H9 (cell line): ENCODE data around the gene SPTBN2. TPM values are rescaled to one million over a fixed set of nuclear protein-coding genes. Genes with fewer than 3 reads are reported as not detected.

Experiments
- DNase-seq: peaks from one replicate; pipeline ENCODE4 v3.0.0-alpha.2; 2017
- H2AFZ ChIP-seq: one replicate; pipeline ENCODE4 v1.6.1; 2013; ENCODE audit warnings: mild to moderate bottlenecking, low read length, control low read depth, moderate library complexity
- H2AK5ac ChIP-seq: 2 replicates; pipeline ENCODE4 v1.6.1; 2013; ENCODE audit warnings: low read length, control low read depth, mixed read lengths; ENCODE audit not compliant: insufficient read length
- H2BK120ac ChIP-seq: one replicate; pipeline ENCODE4 v1.6.1; 2013; ENCODE audit warnings: low read depth, mild to moderate bottlenecking, low read length, control low read depth, inconsistent platforms; ENCODE audit not compliant: poor library complexity, severe bottlenecking
- H2BK12ac ChIP-seq: 2 replicates; pipeline ENCODE4 v1.6.1; 2013; ENCODE audit warnings: low read length, control low read depth, mixed read lengths, low read depth; ENCODE audit not compliant: insufficient read length
- H2BK15ac ChIP-seq: 2 replicates; pipeline ENCODE4 v1.6.1; 2013; ENCODE audit warnings: low read depth, low read length, control low read depth
- H2BK20ac ChIP-seq: one replicate; pipeline ENCODE4 v1.6.1; 2013; ENCODE audit warnings: low read depth, mild to moderate bottlenecking, low read length, control low read depth, inconsistent platforms; ENCODE audit not compliant: poor library complexity, severe bottlenecking
- H2BK5ac ChIP-seq: 2 replicates; pipeline ENCODE4 v1.6.1; 2013; ENCODE audit warnings: low read length, control low read depth, mixed read lengths; ENCODE audit not compliant: insufficient read length
- H3K14ac ChIP-seq: 2 replicates; pipeline ENCODE4 v1.6.1; 2013; ENCODE audit warnings: low read length, control low read depth; ENCODE audit not compliant: insufficient read depth
- H3K18ac ChIP-seq: 2 replicates; pipeline ENCODE4 v1.6.1; 2013; ENCODE audit warnings: low read depth, mild to moderate bottlenecking, mixed read lengths, low read length, control low read depth; ENCODE audit not compliant: insufficient read length
- H3K23ac ChIP-seq: 2 replicates; pipeline ENCODE4 v1.6.1; 2013; ENCODE audit warnings: low read length, control low read depth, mixed read lengths, low read depth; ENCODE audit not compliant: insufficient read length
- H3K23me2 ChIP-seq: 2 replicates; pipeline ENCODE4 v1.6.1; 2013; ENCODE audit warnings: low read depth, mild to moderate bottlenecking, mixed read lengths, low read length, control low read depth; ENCODE audit not compliant: insufficient read length, poor library complexity, severe bottlenecking
- H3K27ac ChIP-seq: 2 replicates; pipeline ENCODE4 v1.5.1; 2013; ENCODE audit warnings: low read length, control low read depth, mixed read lengths, low read depth; ENCODE audit not compliant: insufficient read length
- H3K27me3 ChIP-seq: 2 replicates; pipeline ENCODE4 v1.6.1; 2013; ENCODE audit warnings: low read length, control low read depth, inconsistent platforms; ENCODE audit not compliant: insufficient read depth
- H3K4ac ChIP-seq: 2 replicates; pipeline ENCODE4 v1.6.1; 2013; ENCODE audit warnings: low read depth, mild to moderate bottlenecking, control low read depth, inconsistent platforms, low read length, moderate library complexity
- H3K4me1 ChIP-seq: 2 replicates; pipeline ENCODE4 v1.6.1; 2013; ENCODE audit warnings: low read length, control low read depth, inconsistent platforms; ENCODE audit not compliant: insufficient read depth
- H3K4me2 ChIP-seq: 2 replicates; pipeline ENCODE4 v1.6.1; 2013; ENCODE audit warnings: low read length, control low read depth, mixed read lengths; ENCODE audit not compliant: insufficient read length, insufficient read depth
- H3K56ac ChIP-seq: 2 replicates; pipeline ENCODE4 v1.6.1; 2013; ENCODE audit warnings: low read depth, mild to moderate bottlenecking, mixed read lengths, low read length, control low read depth; ENCODE audit not compliant: insufficient read length
- H3K79me1 ChIP-seq: 2 replicates; pipeline ENCODE4 v1.6.1; 2013; ENCODE audit warnings: low read depth, mild to moderate bottlenecking, moderate library complexity, low read length, control low read depth, inconsistent platforms; ENCODE audit not compliant: insufficient read depth, poor library complexity, severe bottlenecking
- H3K79me2 ChIP-seq: 2 replicates; pipeline ENCODE4 v1.6.1; 2013; ENCODE audit warnings: low read length, control low read depth, inconsistent platforms; ENCODE audit not compliant: insufficient read depth
- H3K9ac ChIP-seq: 2 replicates; pipeline ENCODE4 v1.6.1; 2013; ENCODE audit warnings: low read length, control low read depth, mixed read lengths; ENCODE audit not compliant: insufficient read length; ENCODE audit errors: extremely low read depth
- H3K9me3 ChIP-seq: one replicate; pipeline ENCODE4 v1.6.1; 2013; ENCODE audit warnings: low read depth, low read length, inconsistent platforms; ENCODE audit not compliant: control insufficient read depth
- H3T11ph ChIP-seq: one replicate; pipeline ENCODE4 v1.6.1; 2013; ENCODE audit warnings: mild to moderate bottlenecking, low read length, control low read depth, inconsistent platforms
- H4K20me1 ChIP-seq: one replicate; pipeline ENCODE4 v1.6.1; 2013; ENCODE audit not compliant: control insufficient read depth, insufficient read length, insufficient read depth
- H4K5ac ChIP-seq: 2 replicates; pipeline ENCODE4 v1.6.1; 2013; ENCODE audit warnings: low read depth, mild to moderate bottlenecking, mixed read lengths, low read length, control low read depth; ENCODE audit not compliant: insufficient read length
- H4K8ac ChIP-seq: replicated peaks from 2 replicates; pipeline ENCODE4 v1.6.1; 2013; ENCODE audit warnings: low read length, control low read depth, mixed read lengths, low read depth; ENCODE audit not compliant: insufficient read length
- H4K91ac ChIP-seq: 2 replicates; pipeline ENCODE4 v1.6.1; 2013; ENCODE audit warnings: low read depth, mild to moderate bottlenecking, moderate library complexity, mixed read lengths, low read length, control low read depth; ENCODE audit not compliant: insufficient read length
- H3K27ac Mint-ChIP-seq, 3 experiments: 2 replicates in 2 of 3; 3 replicates in 1 of 3; pipeline ENCODE4 v1.8.0; 2020 to 2021; ENCODE audit warnings: mixed read lengths in 3 of 3, mild to moderate bottlenecking in 1 of 3, moderate library complexity in 1 of 3
- H3K27me3 Mint-ChIP-seq: 2 replicates; pipeline ENCODE4 v1.8.0; 2021; ENCODE audit warnings: low read depth, mild to moderate bottlenecking, moderate library complexity, mixed read lengths
- H3K36me3 Mint-ChIP-seq, 3 experiments: 2 replicates in 2 of 3; 3 replicates in 1 of 3; pipeline ENCODE4 v1.8.0; 2020 to 2021; ENCODE audit warnings: low read depth in 3 of 3, mixed read lengths in 3 of 3; ENCODE audit not compliant: insufficient read depth in 1 of 3
- H3K4me1 Mint-ChIP-seq, 2 experiments: 2 replicates each; pipeline ENCODE4 v1.8.0; 2020; ENCODE audit warnings: mixed read lengths in 2 of 2
- H3K4me3 Mint-ChIP-seq, 2 experiments: 2 replicates in 1 of 2; 3 replicates in 1 of 2; pipeline ENCODE4 v1.8.0; 2020 to 2021; ENCODE audit warnings: mild to moderate bottlenecking in 2 of 2, mixed read lengths in 2 of 2, moderate library complexity in 1 of 2
- H3K9me3 Mint-ChIP-seq, 2 experiments: 2 replicates in 1 of 2; 3 replicates in 1 of 2; pipeline ENCODE4 v1.8.0; 2020; ENCODE audit warnings: mild to moderate bottlenecking in 2 of 2, mixed read lengths in 2 of 2, moderate library complexity in 1 of 2
- CTCF ChIP-seq: fragments of 200-600 bp; sonication (generic); conservative IDR thresholded peaks from 3 replicates; pipeline ENCODE4 v1.8.0; 2021; ENCODE audit warnings: antibody characterized with exemption, mild to moderate bottlenecking
- WGBS: extraction: QIAGEN DNeasy Blood & Tissue Kit; methylation state at CpG from one replicate; pipeline ENCODE4 v1.1.7; 2013; ENCODE audit warnings: missing lambda C conversion rate, low lambda C conversion rate, mixed read lengths; ENCODE audit not compliant: insufficient read length; ENCODE audit errors: extremely low coverage; 5-methylcytosine and 5-hydroxymethylcytosine counted together
- total RNA-seq: library from RNA; stranded (reverse); gene quantifications from 2 replicates; pipeline ENCODE4 v1.2.1, GENCODE V29; 2021

SPTBN2 gene
- total RNA-seq, 1 experiment from 2014 or later: 80.4 TPM

- no peak overlapping the region for H2BK12ac ChIP-seq
- H3K23me2 ChIP-seq: no peaks in the 10 kb centered on the region
- H3K9me3 Mint-ChIP-seq: no peaks in the 10 kb centered on the region
- H4K8ac ChIP-seq: no peak overlapping the region
- H3K4me1 Mint-ChIP-seq: peaks cover 0 to 14% of the 10 kb centered on the region in 2 experiments; a peak in 3 of 4 replicates
- no peak overlapping the region for H2AK5ac ChIP-seq
- WGBS: no CpG with 5 or more reads among the region's 2 CpGs
- H3K9ac ChIP-seq: no peak overlapping the region
- H4K5ac ChIP-seq: no peak overlapping the region
- DNase-seq: no peak
- H3K14ac ChIP-seq: no peak overlapping the region
- H3K4ac ChIP-seq: no peak overlapping the region
- H3K4me1 ChIP-seq: no peaks in the 10 kb centered on the region
- H3K36me3 Mint-ChIP-seq: peaks cover 0 to 3% (median 0%) of the 10 kb centered on the region in 3 experiments; a peak in 1 of 7 replicates
- no peaks in the 10 kb centered on the region for H3K79me1 ChIP-seq
- no peak overlapping the region for H3K56ac ChIP-seq
- no peak overlapping the region for H2BK20ac ChIP-seq
- H2BK15ac ChIP-seq: no peak overlapping the region
- H3K79me2 ChIP-seq: no peaks in the 10 kb centered on the region
- peaks cover 8% of the 10 kb centered on the region for H3K27me3 Mint-ChIP-seq
- H2AFZ ChIP-seq: no peak overlapping the region
- no peaks in the 10 kb centered on the region for H3K9me3 ChIP-seq
- no peaks in the 10 kb centered on the region for H4K20me1 ChIP-seq
- no peak overlapping the region for H4K91ac ChIP-seq
- no peak overlapping the region for H3K23ac ChIP-seq
- no peak overlapping the region for H3K18ac ChIP-seq
- H2BK120ac ChIP-seq: no peak overlapping the region
- no peaks in the 10 kb centered on the region for H3K27me3 ChIP-seq
- TF ChIP-seq CTCF: no peak
- no peak overlapping the region for H3K4me3 Mint-ChIP-seq
- H3T11ph ChIP-seq: no peak overlapping the region
- no peak overlapping the region for H3K27ac ChIP-seq
- no peak overlapping the region for H2BK5ac ChIP-seq
- no peak overlapping the region for H3K4me2 ChIP-seq
- no peak overlapping the region; a peak in 2 of 7 replicates for H3K27ac Mint-ChIP-seq
These were observed 12.1 kb upstream of the SPTBN2 start for GRCh38 chr11:66741153-66741552.
